GM21723 (cell line): ENCODE data around the gene BICRAL.
"Not testable (repeated sequence)": the region's sequence is repeated elsewhere in the genome, so short reads cannot be mapped to it uniquely, and the experiment has no call there.

Experiments
- ATAC-seq: cut with Tn5 transposase; IDR thresholded peaks from one replicate; pipeline ENCODE4 v1.9.1; 2021; ENCODE audit warnings: mild to moderate bottlenecking, moderate library complexity; ENCODE audit not compliant: unreplicated experiment

Gene BICRAL

GRCh38 chr6:42890311-42891198, 108.7 kb downstream of the BICRAL start:
- ATAC-seq: peak; percentile 95

GRCh38 chr6:42891199-42891722, 109.4 kb downstream of the BICRAL start:
- ATAC-seq: no peak

- ATAC-seq: not testable (repeated sequence)
These were observed 112.4 kb downstream of the BICRAL start for GRCh38 chr6:42894041-42894828.

DNA sequence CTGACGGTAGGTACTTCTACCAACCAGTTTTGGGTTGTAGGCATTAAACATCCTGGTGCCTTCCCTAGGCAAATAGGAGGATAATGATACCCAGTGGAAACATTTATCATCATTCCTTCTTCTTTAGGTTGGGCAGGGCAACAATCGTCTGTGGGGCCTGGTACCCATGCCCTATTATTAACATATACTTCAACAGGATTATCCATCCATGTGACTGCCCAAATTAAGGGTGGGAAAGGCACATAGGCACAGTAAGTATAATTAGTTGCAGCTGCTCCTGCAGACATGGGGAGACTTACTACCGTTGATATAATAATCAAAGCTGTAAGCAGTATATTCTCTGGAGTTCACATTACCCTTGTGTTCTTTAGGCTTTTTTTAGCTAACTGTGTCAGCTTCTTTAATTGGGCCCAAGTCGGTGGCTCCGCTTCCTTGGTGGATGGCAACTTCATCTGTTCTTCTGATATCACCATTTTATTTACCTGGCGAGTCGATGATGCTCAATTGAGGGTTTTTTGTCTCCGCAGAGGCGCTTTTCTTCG, 114.4 kb downstream of the BICRAL start:
- ATAC-seq: no peak

DNA sequence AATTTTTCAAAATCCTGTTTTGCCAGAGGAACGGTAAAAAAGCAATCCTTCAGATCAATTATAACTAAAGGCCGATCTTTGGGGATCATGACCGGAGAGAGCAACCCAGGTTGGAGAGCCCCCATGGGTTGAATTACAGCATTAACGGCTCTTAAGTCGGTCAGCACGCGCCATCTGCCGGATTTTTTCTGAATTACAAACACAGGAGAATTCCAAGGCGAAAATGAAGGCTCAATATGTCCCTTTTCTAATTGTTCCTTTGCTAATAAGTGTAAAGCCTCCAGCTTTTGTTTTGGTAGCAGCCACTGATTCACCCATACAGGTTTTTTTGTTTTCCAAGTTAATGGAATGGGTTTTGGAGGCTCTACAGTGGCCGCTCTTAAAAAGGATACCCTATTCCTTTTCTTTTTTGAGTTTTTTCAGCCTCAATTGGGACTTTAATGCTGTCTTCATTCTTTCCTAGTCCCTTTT, 117.1 kb downstream of the BICRAL start:
- no peak for ATAC-seq

- no peak for ATAC-seq
These were observed 118.0 kb downstream of the BICRAL start for GRCh38 chr6:42899871-42900270.

DNA sequence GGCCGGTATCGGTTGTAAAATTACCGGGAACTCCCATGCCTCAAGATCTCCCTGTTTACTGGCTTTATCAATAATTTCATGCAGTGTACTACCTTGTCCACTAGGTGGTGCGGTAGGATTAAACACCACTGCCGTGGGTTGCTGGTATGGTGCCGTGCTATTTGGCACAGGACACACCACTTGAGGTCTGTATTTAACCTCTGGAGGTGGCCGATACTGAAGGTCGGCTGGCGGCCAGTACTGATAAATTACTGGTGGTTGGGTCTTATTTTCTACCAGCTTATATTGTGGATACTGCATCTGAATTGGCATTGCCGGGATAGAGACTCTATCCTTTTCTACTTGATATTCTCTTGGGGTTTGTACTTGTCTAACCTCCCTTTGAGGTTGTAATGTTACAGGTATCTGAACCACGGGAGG, 119.7 kb downstream of the BICRAL start:
- ATAC-seq: peak; percentile 70

DNA sequence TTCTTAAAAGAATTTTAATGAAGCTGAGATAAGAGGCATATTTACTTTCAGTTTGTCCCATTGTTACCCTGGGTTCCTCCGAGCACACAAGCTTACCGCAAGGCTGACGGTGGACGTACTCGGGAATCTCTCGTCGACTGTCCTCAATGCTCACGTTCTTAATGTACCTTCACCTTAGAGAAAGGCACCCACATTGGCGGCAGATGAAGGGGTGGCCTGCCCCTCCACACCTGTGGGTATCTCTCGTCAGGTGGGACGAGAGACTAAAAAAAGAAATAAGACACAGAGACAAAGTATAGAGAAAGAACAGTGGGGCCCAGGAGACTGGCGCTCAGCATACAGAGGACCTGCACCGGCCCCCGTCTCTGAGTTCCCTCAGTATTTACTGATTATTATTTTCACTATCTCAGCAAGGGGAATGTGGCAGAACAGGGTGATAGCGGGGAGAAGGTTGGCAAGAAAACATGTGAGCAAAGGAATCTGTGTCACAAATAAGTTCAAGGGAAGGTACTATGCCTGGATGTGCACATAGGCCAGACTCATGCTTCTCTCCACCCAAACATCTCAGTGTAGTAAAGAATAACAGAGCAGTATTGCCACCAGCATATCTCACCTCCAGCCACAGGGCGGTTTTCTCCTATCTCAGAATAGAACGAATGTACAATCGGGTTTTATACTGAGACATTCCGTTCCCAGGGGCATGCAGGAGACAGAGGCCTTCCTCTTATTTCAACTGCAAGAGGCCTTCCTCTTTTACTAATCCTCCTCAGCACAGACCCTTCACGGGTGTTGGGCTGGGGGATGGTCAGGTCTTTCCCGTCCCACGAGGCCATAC, 120.8 kb downstream of the BICRAL start:
- not testable (repeated sequence) for ATAC-seq

DNA sequence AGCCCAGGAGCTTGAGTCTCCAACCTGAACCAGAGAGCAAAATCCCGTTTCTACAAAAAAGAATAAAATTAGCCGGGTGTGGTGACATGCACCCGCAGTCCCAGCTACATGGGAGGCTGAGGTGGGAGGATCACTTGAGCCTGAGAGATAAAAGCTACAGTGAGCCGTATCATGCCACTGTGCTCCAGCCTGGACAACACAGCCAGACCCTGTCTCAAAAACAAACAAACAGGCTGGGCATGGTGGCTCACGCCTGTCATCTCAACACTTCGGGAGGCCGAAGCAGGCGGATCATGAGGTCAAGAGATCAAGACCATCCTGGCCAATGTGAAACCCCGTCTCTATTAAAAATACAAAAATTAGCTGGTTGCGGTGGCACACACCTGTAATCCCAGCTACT, 122.6 kb downstream of the BICRAL start:
- no peak for ATAC-seq

DNA sequence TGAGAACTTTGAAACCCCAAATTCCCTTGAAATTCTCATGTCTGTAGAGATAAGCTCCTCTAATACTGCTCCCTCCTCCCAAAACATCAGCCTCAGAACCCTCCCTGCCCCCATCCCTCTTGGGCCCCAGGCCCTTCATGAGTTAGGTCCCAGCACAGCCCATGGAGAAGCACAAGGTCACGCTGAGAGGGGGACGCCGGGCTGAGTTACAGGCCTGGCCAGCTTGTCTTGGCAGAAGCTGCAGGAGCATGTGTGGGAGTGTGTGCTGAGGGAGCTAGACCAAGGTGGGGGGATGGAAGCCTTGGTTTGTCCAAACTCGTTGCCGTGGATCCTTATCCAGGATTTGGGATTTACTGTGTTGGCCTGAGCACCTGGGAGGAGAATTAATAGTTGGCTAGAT, 125.5 kb downstream of the BICRAL start:
- no peak for ATAC-seq

- no peak for ATAC-seq
These were observed 128.0 kb downstream of the BICRAL start for GRCh38 chr6:42909835-42910234.

GRCh38 chr6:42911171-42912021, 129.5 kb downstream of the BICRAL start:
- no peak for ATAC-seq

- no peak for ATAC-seq
These were observed 132.7 kb downstream of the BICRAL start for GRCh38 chr6:42914546-42914945.

GRCh38 chr6:42915732-42916131, 133.9 kb downstream of the BICRAL start, which contains the start of gene PTCRA:
PTCRA (plus strand) TSS chr6:42916053; CDS start chr6:42916070, 17 bp downstream.
- ATAC-seq: no peak

- ATAC-seq: no peak
These were observed 134.4 kb downstream of the BICRAL start for GRCh38 chr6:42916288-42916687.
